KMS-11 (cell line): Measurements from ENCODE around the gene RFTN1.
"Not testable (repeated sequence)": the region's sequence is repeated elsewhere in the genome, so short reads cannot be mapped to it uniquely, and the experiment has no call there.

ENCODE experiments used
- H2AFZ ChIP-seq: fragments of 200-600 bp; sonication (generic); 2 replicates; pipeline ENCODE4 v1.6.1; 2016; ENCODE audit warnings: antibody characterized with exemption, mixed run types, low read depth
- H3K27ac ChIP-seq: fragments of 200-600 bp; sonication (generic); 2 replicates; pipeline ENCODE4 v1.6.1; 2016; ENCODE audit warnings: mild to moderate bottlenecking, mixed run types
- H3K27me3 ChIP-seq: fragments of 200-600 bp; sonication (generic); 2 replicates; pipeline ENCODE4 v1.6.1; 2017; ENCODE audit warnings: mild to moderate bottlenecking, low read depth, mixed run types, moderate library complexity; ENCODE audit not compliant: insufficient read depth
- H3K36me3 ChIP-seq: fragments of 200-600 bp; sonication (generic); 2 replicates; pipeline ENCODE4 v1.6.1; 2017; ENCODE audit warnings: mild to moderate bottlenecking, mixed run types; ENCODE audit not compliant: insufficient read depth
- H3K4me1 ChIP-seq: fragments of 200-600 bp; sonication (generic); 2 replicates; pipeline ENCODE4 v1.6.1; 2016; ENCODE audit warnings: mild to moderate bottlenecking, low read depth, mixed run types; ENCODE audit not compliant: poor library complexity, severe bottlenecking
- H3K4me2 ChIP-seq: fragments of 200-600 bp; sonication (generic); 2 replicates; pipeline ENCODE4 v1.7.0; 2016; ENCODE audit warnings: mild to moderate bottlenecking, mixed run types
- H3K4me3 ChIP-seq: fragments of 200-600 bp; sonication (generic); IDR thresholded peaks from 2 replicates; pipeline ENCODE4 v1.6.1; 2017; ENCODE audit warnings: low read depth, low read length, mixed read lengths; ENCODE audit not compliant: insufficient read depth
- H3K79me2 ChIP-seq: fragments of 200-600 bp; sonication (generic); 2 replicates; pipeline ENCODE4 v1.6.1; 2016; ENCODE audit warnings: low read depth, mixed run types; ENCODE audit not compliant: insufficient read depth
- H3K9ac ChIP-seq: fragments of 200-600 bp; sonication (generic); 2 replicates; pipeline ENCODE4 v1.6.1; 2016; ENCODE audit warnings: mild to moderate bottlenecking, mixed run types
- H4K20me1 ChIP-seq: fragments of 200-600 bp; sonication (generic); 2 replicates; pipeline ENCODE4 v1.6.1; 2016; ENCODE audit warnings: mild to moderate bottlenecking, mixed run types; ENCODE audit not compliant: insufficient read depth
- CTCF ChIP-seq: fragments of 200-600 bp; sonication (generic); conservative IDR thresholded peaks from 2 replicates; pipeline ENCODE4 v1.6.1; 2017; ENCODE audit warnings: low read depth, mild to moderate bottlenecking, antibody characterized with exemption, low read length, moderate library complexity, mixed read lengths

RFTN1 gene

GRCh38 chr3:16315623-16316022 is 197.9 kb downstream of the RFTN1 start:
- Histone ChIP-seq H3K4me2 (no peak overlapping the region), H3K4me1 (no peaks in the 10 kb centered on the region), H2AFZ (no peak overlapping the region), H3K36me3 (no peaks in the 10 kb centered on the region), H3K79me2 (no peaks in the 10 kb centered on the region), H3K27me3 (no peaks in the 10 kb centered on the region), H3K4me3 (no peak overlapping the region), H3K9ac (no peak overlapping the region), H4K20me1 (no peaks in the 10 kb centered on the region), H3K27ac (no peak overlapping the region)
- no peak for TF ChIP-seq CTCF

- Histone ChIP-seq H3K27ac (no peak overlapping the region), H3K4me2 (no peak overlapping the region), H3K36me3 (no peaks in the 10 kb centered on the region), H4K20me1 (no peaks in the 10 kb centered on the region), H3K4me3 (no peak overlapping the region), H3K27me3 (no peaks in the 10 kb centered on the region), H3K9ac (no peak overlapping the region), H3K79me2 (no peaks in the 10 kb centered on the region), H3K4me1 (peaks cover 9% of the 10 kb centered on the region), H2AFZ (no peak overlapping the region)
- no peak for TF ChIP-seq CTCF
These were observed 199.4 kb downstream of the RFTN1 start for GRCh38 chr3:16313886-16314645.

- no peaks in the 10 kb centered on the region for H3K79me2 ChIP-seq
- H4K20me1 ChIP-seq, result no peaks in the 10 kb centered on the region
- H2AFZ ChIP-seq, result no peak overlapping the region
- no peak overlapping the region for H3K4me2 ChIP-seq
- H3K9ac ChIP-seq, result no peak overlapping the region
- no peak overlapping the region for H3K27ac ChIP-seq
- H3K4me1 ChIP-seq, result peaks cover 11% of the 10 kb centered on the region
- TF ChIP-seq CTCF, result no peak
- no peak overlapping the region for H3K4me3 ChIP-seq
- H3K36me3 ChIP-seq, result no peaks in the 10 kb centered on the region
- H3K27me3 ChIP-seq, result no peaks in the 10 kb centered on the region
These were observed 201.5 kb downstream of the RFTN1 start for GRCh38 chr3:16311960-16312451.

GRCh38 chr3:16310486-16310885 is 203.0 kb downstream of the RFTN1 start:
- H3K4me2 ChIP-seq, H3K79me2 ChIP-seq, H3K36me3 ChIP-seq: not testable (repeated sequence)

GRCh38 chr3:16309558-16309957 is 203.9 kb downstream of the RFTN1 start:
- no peak overlapping the region for H2AFZ ChIP-seq
- peaks cover 11% of the 10 kb centered on the region for H3K4me1 ChIP-seq
- no peak overlapping the region for H3K4me3 ChIP-seq
- H3K27me3 ChIP-seq, result no peaks in the 10 kb centered on the region
- H3K27ac ChIP-seq, result no peak overlapping the region
- H3K9ac ChIP-seq, result no peak overlapping the region
- H3K79me2 ChIP-seq, result no peaks in the 10 kb centered on the region
- H4K20me1 ChIP-seq, result no peaks in the 10 kb centered on the region
- no peak overlapping the region; the same call in 1 of the 2 replicates for H3K4me2 ChIP-seq
- no peaks in the 10 kb centered on the region for H3K36me3 ChIP-seq
- no peak for TF ChIP-seq CTCF

More at GRCh38 chr3:16310486-16310885, 203.0 kb downstream of the RFTN1 start:
- H2AFZ ChIP-seq, H3K27me3 ChIP-seq, H4K20me1 ChIP-seq, H3K27ac ChIP-seq, H3K9ac ChIP-seq, H3K4me3 ChIP-seq: not testable (repeated sequence)
- peaks cover 11% of the 10 kb centered on the region for H3K4me1 ChIP-seq
